Measurements from ENCODE around the gene SFTA2. TPM values are rescaled to one million over a fixed set of nuclear protein-coding genes. Genes with fewer than 3 reads are reported as not detected.
"Not testable (repeated sequence)": the region's sequence is repeated elsewhere in the genome, so short reads cannot be mapped to it uniquely, and the experiment has no call there.

Gene SFTA2
- total RNA-seq, 4 donors from 2014 or later: not detected

GRCh38 chr6:30912746-30913520 lies 19.0 kb downstream of the SFTA2 start:
- Histone ChIP-seq H3K27ac (no peak overlapping the region), H3K36me3 (peaks cover 41% of the 10 kb centered on the region)
- 72% methylated on average over 8 of the region's 8 CpGs for WGBS

GRCh38 chr6:30910473-30910872 lies 21.5 kb downstream of the SFTA2 start:
- H3K4me3 ChIP-seq; H3K9me3 ChIP-seq; H3K27me3 ChIP-seq; H3K27ac ChIP-seq; DNase-seq (ENCODE audit: low spot score in 2 of 2): not testable (repeated sequence)
- WGBS: 89% methylated on average over 12 of the region's 12 CpGs
- peaks cover 27% of the 10 kb centered on the region for H3K36me3 ChIP-seq
- peaks cover 33% of the 10 kb centered on the region for H3K4me1 ChIP-seq

More at GRCh38 chr6:30912746-30913520, 19.0 kb downstream of the SFTA2 start:
- TF ChIP-seq POLR2A (IDR thresholded peaks at IDR 0.05) (no peak), CTCF (IDR thresholded peaks at IDR 0.05) (no peak), EP300 (IDR thresholded peaks at IDR 0.05) (no peak), POLR2AphosphoS5 (IDR thresholded peaks at IDR 0.05) (no peak)
- Histone ChIP-seq H3K9me3 (no peaks in the 10 kb centered on the region), H3K4me1 (peaks cover 36% of the 10 kb centered on the region), H3K27me3 (no peaks in the 10 kb centered on the region), H3K4me3 (no peak overlapping the region)
- no peak for DNase-seq (ENCODE audit: low spot score in 2 of 2)

- DNase-seq (ENCODE audit: low spot score in 2 of 2): no peak
- H3K4me3 ChIP-seq: peak overlapping the region; percentile 69
- no peak for TF ChIP-seq CTCF (IDR thresholded peaks at IDR 0.05)
- no peak for TF ChIP-seq POLR2AphosphoS5 (IDR thresholded peaks at IDR 0.05)
- H3K27ac ChIP-seq: no peak overlapping the region
- 22% methylated on average over 2 of the region's 2 CpGs for WGBS
- H3K27me3 ChIP-seq: no peaks in the 10 kb centered on the region
- H3K9me3 ChIP-seq: no peaks in the 10 kb centered on the region
- peaks cover 27% of the 10 kb centered on the region for H3K36me3 ChIP-seq
- peaks cover 21% of the 10 kb centered on the region for H3K4me1 ChIP-seq
Observed at GRCh38 chr6:30908700-30909099, 23.3 kb downstream of the SFTA2 start.

- Histone ChIP-seq H3K4me1 (peaks cover 16% of the 10 kb centered on the region), H3K27ac (peak within 1 kb of the TSS; percentile 9), H3K9me3 (no peaks in the 10 kb centered on the region), H3K27me3 (no peaks in the 10 kb centered on the region), H3K4me3 (peak within 1 kb of the TSS; percentile 69), H3K36me3 (peaks cover 27% of the 10 kb centered on the region)
- DNase-seq (ENCODE audit: low spot score in 2 of 2): peak; percentile 97 to 98
- WGBS: under 1% methylated on average over 49 of the region's 49 CpGs
- TF ChIP-seq EP300 (IDR thresholded peaks at IDR 0.05) (no peak), POLR2AphosphoS5 (IDR thresholded peaks at IDR 0.05) (peak in 2 of 3 donors; percentile 41 to 72)
Observed at GRCh38 chr6:30907758-30908591, 24.0 kb downstream of the SFTA2 start, which contains the start of gene GTF2H4. GTF2H4 (plus strand) TSS chr6:30908207.

- not testable (repeated sequence) for H3K27me3 ChIP-seq; DNase-seq (ENCODE audit: low spot score in 2 of 2); H3K9me3 ChIP-seq; H3K27ac ChIP-seq
- H3K36me3 ChIP-seq: peaks cover 21% of the 10 kb centered on the region
- H3K4me3 ChIP-seq: peak overlapping the region; percentile 69
- H3K4me1 ChIP-seq: peaks cover 16% of the 10 kb centered on the region
- 41% methylated on average over 16 of the region's 16 CpGs for WGBS
Observed at GRCh38 chr6:30907290-30907757, 24.6 kb downstream of the SFTA2 start.

- Histone ChIP-seq H3K9me3 (no peaks in the 10 kb centered on the region), H3K27me3 (no peaks in the 10 kb centered on the region), H3K36me3 (peaks cover 17% of the 10 kb centered on the region), H3K4me1 (peaks cover 4% of the 10 kb centered on the region), H3K27ac (no peak overlapping the region), H3K4me3 (no peak overlapping the region)
- no peak for DNase-seq (ENCODE audit: low spot score in 2 of 2)
- WGBS: 89% methylated on average over 4 of the region's 4 CpGs
- TF ChIP-seq CTCF (IDR thresholded peaks at IDR 0.05) (no peak), EP300 (IDR thresholded peaks at IDR 0.05) (no peak), POLR2AphosphoS5 (IDR thresholded peaks at IDR 0.05) (no peak), POLR2A (IDR thresholded peaks at IDR 0.05) (no peak)
Observed at GRCh38 chr6:30903236-30903635, 28.7 kb downstream of the SFTA2 start.
